SKM-1 (cell line): ENCODE measurements around the gene CCDC57.

Experiments used
- DNase-seq: peaks from one replicate; lab custom pipeline; 2025; ENCODE audit not compliant: unreplicated experiment; lab: John Stamatoyannopoulos, UW

The CCDC57 gene

GRCh38 chr17:82065638-82066303, 146.9 kb downstream of the CCDC57 start, which contains the start of gene DUS1L:
DUS1L (minus strand) TSS chr17:82065804; CDS start chr17:82065059, 745 bp downstream.
- DNase-seq = peak; percentile 12

DNA sequence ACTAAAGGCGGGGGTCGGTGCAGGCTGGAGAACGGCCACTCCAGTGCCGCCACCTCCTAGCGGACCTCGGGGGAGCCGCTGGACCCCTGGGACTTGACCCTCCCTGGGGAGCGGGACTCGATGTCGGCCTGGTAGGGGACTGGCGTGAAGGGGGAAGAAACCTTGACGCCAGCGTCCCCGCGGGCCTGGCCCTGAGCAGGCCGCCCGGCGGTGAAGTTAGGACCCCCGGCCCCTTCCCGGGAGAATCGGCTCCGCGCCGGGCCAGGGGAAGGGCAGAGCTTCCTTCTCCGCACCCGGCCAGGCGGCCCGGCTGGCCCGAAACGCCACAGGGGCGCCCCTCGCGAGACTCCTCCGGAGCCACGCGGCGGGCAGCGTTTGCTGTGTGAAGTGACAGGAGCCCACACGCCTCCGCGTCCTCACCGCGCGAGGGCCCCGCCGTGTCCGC, 147.4 kb downstream of the CCDC57 start:
- no peak for DNase-seq

- DNase-seq = no peak
Measured at GRCh38 chr17:82064433-82065192, 148.0 kb downstream of the CCDC57 start.

DNA sequence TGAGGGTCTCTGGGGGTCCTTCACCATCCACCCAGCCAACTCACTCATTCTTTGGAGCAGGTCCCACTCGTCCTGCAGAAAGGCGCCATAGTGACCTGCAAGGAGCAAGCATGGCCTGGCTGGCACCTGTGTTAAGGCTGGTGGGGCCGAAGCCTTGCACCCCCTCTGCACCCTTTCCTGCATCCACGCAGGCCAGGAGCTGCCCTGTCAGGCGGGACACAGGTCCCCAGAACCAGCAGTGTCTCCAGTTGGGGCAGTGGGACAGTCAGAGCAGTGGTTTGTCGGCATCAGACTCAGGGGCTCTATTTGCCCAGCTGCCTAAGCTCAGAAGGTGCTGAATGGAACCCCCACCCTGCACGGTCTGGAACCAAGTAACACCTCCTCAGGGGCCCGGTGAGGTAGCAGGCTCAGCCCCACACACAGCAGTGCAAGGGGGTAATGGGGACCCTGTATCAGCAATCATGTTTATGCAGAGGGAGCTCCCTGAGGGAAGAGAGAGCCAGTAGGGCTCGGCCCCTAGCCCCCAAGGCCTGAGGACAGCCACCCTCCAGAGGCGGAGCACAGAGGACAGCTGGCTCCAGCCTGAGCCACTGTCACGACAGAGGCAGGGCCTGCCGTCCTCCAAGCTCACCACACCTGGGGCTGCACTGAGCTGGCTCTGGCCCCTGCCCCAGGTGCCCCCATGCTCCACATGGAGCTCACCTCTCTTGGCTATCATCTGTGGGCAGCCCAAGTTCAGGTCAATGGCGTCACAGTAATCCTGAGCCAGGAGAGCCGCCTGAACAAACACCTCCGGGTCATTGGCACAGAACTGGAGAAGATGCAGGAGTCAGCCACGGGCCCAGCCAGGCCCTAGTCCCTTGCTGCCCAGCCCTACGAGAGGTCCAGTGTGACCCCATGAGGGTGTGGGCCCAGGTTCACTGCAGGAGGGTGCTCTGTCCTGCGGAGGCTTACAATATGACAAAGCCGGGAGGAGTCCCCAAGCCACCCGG, 148.9 kb downstream of the CCDC57 start:
- no peak for DNase-seq

- DNase-seq = no peak
Measured at GRCh38 chr17:82062984-82063368, 149.7 kb downstream of the CCDC57 start.

DNA sequence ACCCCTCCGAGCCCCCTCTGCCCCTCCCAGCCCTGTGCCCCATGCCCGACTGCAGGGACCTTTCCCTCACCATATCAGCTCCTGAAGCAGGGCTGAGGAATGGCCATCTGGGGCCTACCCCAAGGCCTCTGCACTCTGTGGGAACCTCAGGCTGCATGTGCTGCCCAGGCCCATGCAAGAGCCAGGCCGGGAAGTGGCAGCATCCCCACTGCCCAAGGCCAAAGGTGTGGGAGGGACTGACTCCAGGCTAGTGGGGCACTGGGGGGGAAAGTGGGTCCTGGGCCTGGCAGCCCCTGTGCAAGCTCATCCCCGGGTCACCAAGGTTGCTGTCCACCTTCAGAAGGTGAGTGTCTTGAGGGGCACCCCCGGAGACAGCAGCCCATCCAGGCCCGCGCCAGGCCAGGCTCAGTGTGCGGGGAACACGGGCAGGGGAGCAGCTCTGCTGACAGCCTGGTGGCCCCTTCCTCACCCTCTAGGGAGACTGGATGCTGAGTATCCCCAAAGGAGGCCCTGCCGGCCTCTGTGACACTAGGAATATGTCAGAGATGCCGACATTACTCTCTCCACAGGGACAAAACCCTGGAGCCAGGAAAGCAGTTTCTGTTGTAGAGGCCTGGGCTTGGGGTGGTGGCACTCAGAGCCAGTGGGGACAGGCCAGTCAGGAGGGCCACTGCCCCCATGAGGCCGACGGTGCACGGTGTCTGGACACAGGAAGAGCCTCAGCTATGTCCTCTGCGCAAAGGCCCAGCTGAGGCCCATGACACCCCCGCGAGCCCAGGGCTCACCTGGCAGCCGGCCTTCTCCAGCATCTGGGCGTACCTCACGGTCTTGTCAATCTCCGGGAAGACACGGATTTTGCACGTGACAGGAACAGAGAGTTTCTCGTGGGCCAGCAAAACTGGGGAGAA, 150.3 kb downstream of the CCDC57 start:
- DNase-seq = no peak

GRCh38 chr17:82061047-82061925, 151.4 kb downstream of the CCDC57 start:
- no peak for DNase-seq

- DNase-seq = no peak
Measured at GRCh38 chr17:82060614-82061013, 152.0 kb downstream of the CCDC57 start.

DNA sequence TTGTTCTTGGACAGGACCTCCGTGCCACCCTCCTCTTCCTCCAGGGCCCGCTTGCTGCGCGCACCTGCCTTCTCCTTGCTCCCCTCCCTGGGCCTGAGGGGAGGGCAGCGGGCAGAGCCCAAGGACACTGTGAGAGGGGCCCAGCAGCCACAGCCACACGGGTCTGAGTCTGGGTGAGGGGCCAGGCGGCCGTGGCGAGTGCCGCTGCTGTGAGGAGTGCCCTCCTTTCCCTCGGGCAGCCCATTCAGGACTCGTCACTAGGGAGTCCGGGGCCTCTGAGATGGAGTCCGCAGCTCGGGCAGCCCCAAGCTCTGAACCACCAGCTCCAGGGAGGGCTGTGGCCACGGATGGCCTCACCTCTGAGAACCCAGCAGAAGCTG, 152.7 kb downstream of the CCDC57 start:
- no peak for DNase-seq

- DNase-seq = no peak
Measured at GRCh38 chr17:82059272-82060000, 153.2 kb downstream of the CCDC57 start.

DNA sequence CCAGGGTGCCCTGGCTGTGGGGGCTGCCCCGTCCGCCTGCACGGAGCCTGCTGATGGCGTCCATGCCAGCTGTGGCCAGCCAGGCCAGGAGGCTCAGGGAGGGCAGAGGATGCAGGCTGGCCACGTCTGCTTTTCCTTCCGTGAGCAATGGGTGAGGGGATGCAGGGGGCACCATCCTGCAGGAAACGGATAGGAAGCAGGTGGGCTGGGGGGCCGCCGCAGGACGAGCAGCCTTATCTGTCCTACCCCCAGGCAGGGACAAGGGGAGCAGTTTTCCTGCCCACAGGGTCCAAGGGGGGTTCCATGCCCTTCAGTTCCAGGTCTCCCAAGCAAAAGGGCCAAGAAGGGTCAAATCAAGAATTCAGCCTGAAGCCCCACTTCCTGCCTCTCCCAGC, 153.8 kb downstream of the CCDC57 start:
- DNase-seq = no peak

DNA sequence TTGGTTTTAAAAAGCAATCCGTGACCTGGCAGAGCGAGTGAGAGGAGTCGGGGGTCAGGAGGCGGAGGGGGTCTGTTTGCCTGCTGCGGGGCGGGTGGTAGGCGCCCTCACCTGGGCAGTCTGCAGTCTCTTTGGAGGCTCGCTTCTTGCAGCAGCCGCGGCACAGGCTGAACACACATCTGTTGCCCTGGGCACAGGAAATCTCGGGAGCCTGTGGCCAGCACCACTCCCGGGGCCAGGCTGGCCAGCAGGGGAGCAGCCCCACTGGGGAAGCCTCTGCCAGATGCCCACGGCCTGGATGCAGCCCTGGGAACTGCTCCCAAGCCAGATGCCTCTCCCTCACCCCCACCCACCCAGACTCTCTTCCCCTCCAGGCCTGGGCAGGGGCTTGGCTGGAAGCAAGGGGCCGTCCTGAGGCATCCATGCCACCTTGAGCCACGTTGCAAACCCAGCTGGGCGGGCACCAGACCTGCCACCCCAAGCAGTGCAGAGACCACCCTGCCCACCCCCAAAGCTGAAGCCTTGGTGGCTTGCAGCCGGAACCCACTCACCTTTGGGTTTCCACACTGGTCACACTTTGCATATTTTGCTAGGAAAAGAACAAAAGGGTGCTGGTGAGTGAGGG, 154.3 kb downstream of the CCDC57 start:
- no peak for DNase-seq

- DNase-seq = no peak
Measured at GRCh38 chr17:82056729-82057621, 155.7 kb downstream of the CCDC57 start.

DNA sequence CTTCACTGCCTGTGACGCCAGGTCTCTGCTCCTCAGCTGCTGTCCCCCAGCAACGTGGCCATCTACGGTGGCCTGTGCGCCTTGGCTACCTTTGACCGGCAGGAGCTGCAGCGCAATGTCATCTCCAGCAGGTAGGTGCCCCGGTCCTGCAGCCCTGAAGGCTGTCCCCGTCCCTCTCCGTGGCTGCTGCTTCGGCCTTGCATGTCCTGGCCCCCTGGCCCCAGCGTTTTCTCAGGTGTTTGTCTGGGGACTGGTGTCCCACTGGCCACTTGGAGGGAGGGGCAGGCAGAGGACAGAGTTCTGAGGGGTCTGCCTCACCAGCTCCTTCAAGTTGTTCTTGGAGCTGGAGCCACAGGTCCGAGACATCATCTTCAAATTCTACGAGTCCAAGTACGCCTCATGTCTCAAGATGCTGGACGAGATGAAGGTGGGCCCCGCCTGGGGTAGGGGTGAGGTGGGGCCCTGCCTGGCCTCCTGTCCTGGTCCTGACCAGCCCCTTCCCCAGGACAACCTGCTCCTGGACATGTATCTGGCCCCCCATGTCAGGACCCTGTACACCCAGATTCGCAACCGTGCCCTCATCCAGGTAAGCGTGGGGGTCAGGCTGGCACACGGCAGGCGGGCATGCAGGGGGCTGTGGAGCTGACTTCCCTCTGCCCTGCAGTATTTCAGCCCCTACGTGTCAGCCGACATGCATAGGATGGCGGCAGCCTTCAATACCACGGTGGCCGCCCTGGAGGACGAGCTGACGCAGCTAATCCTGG, 156.5 kb downstream of the CCDC57 start:
- no peak for DNase-seq

GRCh38 chr17:82055023-82055964, 157.3 kb downstream of the CCDC57 start:
- no peak for DNase-seq
